H54 (cell line): ENCODE measurements around the gene TASP1.

Experiments used
- DNase-seq: peaks from one replicate; pipeline ENCODE4 v3.0.0; 2011; ENCODE audit warnings: low spot score, mixed read lengths; ENCODE audit not compliant: insufficient read length
- FAIRE-seq: peaks from 3 replicates; lab custom pipeline; 2011; peaks lifted over from hg19 to GRCh38; lab: Jason Lieb, UNC
- POLR2A ChIP-seq: IDR thresholded peaks from 2 replicates; pipeline ENCODE4 v1.6.1; 2011; ENCODE audit warnings: low read depth, mild to moderate bottlenecking, low read length

Gene TASP1

DNA sequence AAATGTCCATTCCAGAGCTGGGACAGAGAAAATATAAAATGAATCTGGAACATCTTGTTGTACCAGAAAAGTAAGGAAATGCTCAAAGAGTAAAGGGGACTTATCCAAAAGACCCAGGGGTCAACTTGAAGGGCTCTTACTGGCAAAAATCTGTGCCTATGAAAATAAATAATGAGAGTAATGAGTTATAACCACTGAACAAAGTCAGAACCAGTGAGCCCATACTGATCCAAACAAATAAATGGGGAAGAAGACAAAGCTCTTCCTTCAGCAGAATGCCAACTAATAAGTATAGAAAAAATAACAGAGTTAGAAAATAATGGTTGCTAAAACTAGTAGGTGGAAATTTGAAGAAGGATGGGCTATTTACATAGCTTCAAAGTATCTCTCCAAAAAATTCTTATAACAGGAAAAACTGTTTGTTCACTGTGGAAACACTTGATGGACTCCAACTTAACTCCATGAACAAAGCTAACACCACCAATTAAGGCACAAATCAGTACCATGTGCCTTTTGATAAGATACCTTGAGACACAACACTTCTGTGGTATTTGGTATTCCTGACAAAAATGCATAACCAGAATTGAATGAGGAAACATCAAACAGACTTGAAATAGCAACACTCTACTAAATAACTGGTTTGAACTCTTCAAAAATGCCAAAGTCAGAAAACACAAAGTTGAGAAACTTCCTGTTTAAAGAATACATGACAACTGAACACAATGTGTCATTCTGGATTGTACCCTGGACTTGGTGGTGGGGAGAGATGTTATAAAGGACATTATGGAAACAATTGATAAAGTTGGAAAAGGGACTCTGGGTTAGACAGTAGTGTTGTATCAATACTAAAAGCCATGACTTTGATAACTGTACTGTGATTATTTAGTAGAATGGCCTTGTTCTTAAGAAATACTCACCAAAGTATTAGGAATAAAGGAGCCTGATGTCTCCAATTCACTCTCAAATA, 220.2 kb downstream of the TASP1 start:
- no peak for DNase-seq
- no peak for FAIRE-seq

GRCh38 chr20:13416531-13416930, 222.2 kb downstream of the TASP1 start:
- no peak for TF ChIP-seq POLR2A
- FAIRE-seq: no peak

More for the DNA sequence above, 220.2 kb downstream of the TASP1 start:
- TF ChIP-seq POLR2A: no peak

DNA sequence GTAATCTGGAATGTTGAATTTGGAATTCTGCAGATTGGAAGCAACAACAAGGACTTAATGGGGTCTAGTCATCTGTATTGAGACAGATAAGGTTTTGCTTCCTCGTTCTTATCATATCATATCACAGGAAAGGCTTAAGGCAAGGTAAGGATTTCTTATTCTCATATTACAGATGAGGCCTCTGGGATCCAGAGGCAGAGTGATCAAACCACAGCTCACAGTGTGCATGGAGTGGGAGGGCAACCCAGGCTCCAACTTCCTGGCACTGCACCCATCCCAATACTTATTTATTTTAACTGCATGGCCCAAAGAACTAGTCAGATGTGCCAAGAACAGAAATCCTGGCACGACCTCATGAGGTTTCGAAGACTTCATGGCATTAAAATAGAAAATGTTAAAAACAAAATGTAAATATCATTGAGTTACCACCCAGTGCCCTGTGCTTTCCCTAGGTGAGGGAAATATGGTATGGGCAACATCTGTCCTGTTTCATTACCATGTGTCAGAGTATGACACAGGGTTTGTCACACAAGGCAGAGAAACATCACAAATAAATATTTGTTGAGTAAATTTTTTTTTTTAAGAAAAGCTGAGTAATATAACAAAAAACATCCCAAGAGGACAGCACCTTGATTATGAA, 225.8 kb downstream of the TASP1 start:
- DNase-seq: no peak
- FAIRE-seq: no peak
- no peak for TF ChIP-seq POLR2A

More at GRCh38 chr20:13416531-13416930, 222.2 kb downstream of the TASP1 start:
- DNase-seq: no peak

- FAIRE-seq (no peak), DNase-seq (no peak)
- no peak for TF ChIP-seq POLR2A
Observed at GRCh38 chr20:13404293-13404692, 234.4 kb downstream of the TASP1 start.

GRCh38 chr20:13403453-13403852, 235.3 kb downstream of the TASP1 start:
- TF ChIP-seq POLR2A: no peak
- DNase-seq: no peak
- no peak for FAIRE-seq

GRCh38 chr20:13402986-13403385, 235.7 kb downstream of the TASP1 start:
- TF ChIP-seq POLR2A: no peak
- FAIRE-seq: no peak
- no peak for DNase-seq

DNA sequence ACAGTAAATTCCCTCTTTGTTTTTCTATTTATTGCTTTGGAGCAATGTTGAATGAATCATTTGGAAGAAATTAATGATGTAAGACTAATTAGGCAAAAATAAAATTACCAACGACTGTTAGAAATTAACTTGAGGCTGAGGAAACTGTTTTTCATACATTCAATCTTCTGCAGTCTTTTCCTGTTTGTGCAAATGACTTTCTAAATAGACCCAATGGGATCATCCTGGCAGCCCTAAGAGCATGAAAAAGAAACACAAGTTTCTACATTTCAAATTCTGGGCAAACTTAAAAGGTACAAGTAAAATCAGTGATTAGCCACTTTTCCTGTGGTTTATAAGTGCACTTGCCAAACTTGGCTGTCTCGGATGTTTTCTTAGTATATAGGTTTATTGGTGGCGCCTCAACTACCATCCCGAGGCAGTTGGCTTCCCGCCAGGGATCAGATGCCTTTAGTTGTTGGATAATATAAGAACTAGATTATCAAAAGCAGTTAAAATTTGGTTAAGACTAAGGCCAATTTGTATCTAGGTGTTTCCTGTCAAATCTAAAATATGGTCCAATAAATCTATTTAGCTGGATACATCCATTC, 236.5 kb downstream of the TASP1 start:
- no peak for DNase-seq

DNA sequence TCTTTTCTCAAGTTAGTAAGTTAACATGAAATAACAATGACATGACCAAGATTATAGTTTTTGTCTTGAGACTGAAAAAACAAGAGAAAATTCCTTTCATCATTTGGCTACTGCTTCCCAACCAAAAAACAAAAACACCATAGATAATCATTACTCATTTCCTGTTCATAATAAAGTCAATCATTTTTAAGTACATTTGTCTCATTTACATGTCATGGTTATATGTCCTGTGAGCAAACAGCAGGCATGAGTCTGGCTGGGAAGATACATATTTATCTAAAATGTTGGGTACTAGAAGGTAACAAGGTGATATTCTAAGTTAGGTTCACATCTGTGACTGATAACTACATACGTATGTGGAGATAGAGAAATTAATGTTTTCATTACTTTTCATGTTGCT, 237.1 kb downstream of the TASP1 start:
- no peak for FAIRE-seq
- TF ChIP-seq POLR2A: no peak
- no peak for DNase-seq

More for the DNA sequence above, 236.5 kb downstream of the TASP1 start:
- no peak for FAIRE-seq
- TF ChIP-seq POLR2A: no peak

GRCh38 chr20:13400453-13400852, 238.3 kb downstream of the TASP1 start:
- FAIRE-seq: no peak
- no peak for TF ChIP-seq POLR2A

DNA sequence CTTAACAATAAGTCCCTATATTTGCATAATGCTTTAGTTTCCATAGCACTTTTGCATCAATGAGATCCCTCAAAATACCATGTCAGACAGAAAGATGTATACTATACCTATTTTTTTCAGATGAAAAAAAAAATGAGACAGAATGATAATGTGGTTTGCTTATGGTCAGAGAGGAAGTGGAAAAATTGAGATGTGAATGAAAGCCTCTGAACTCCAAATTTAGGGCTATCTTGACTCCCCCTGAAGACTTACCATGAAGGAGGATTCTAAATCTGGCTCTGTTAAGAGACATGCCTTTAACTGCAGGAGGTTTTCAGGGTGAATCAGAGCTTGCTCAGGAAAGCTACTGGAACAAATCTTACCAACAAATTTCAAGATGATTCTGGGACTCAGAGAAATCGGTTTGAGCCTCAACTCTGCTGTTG, 241.4 kb downstream of the TASP1 start:
- no peak for DNase-seq
- no peak for FAIRE-seq
- TF ChIP-seq POLR2A: no peak

More at GRCh38 chr20:13400453-13400852, 238.3 kb downstream of the TASP1 start:
- DNase-seq: no peak

DNA sequence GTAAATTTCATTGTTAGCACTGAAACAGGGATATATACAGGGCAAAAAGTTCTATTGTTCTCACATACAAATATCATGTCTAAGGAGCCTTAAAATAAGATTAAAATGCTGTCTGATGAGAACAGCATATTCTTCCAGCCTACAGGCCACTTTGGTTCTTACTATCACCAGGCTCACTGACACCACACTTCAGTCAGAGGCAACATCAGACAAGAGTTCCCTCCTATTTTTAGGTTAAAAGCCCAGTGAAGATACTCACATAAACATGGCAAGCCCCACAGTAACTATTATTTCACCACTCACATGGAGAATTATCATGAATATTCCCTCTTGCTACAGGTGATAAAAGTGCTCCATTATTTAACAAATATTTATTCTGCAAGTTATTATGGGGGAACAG, 241.9 kb downstream of the TASP1 start:
- no peak for TF ChIP-seq POLR2A
- FAIRE-seq: no peak
- no peak for DNase-seq

GRCh38 chr20:13396022-13396421, 242.7 kb downstream of the TASP1 start:
- FAIRE-seq: no peak
- TF ChIP-seq POLR2A: no peak
- DNase-seq: no peak

DNA sequence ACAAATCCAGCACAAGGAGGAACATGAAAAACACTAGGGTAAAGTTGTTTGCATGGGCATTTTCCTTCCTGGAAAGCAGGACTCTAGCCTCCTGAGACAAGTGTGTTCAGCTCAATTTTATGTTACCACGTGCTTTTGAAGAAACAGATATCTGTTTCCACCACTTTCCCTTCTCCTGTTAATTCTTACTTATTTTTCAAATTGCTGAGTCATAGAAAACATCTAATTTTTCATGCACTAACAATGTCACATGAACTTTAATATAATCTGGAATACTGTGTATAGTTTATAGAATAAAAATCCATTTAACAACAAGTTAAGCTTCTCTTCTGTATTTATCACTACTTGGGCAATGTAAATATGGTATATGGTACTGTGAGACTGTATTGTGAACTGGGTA, 243.5 kb downstream of the TASP1 start:
- FAIRE-seq: no peak
- DNase-seq: no peak
- no peak for TF ChIP-seq POLR2A

- DNase-seq (no peak), FAIRE-seq (no peak)
- no peak for TF ChIP-seq POLR2A
Observed at GRCh38 chr20:13392391-13392790, 246.3 kb downstream of the TASP1 start.
